ENCODE measurements around the gene ANKRD40.

The ANKRD40 gene

GRCh38 chr17:50672071-50672470 lies 35.6 kb downstream of the ANKRD40 start:
- TF ChIP-seq CTCF (IDR thresholded peaks at IDR 0.05; ENCODE audit: low read depth, low read length), result no peak
- TF ChIP-seq POLR2A (IDR thresholded peaks at IDR 0.05; ENCODE audit: extremely low read depth, insufficient read length), result no peak
- TF ChIP-seq MAX (IDR thresholded peaks at IDR 0.05; ENCODE audit: low read depth, low read length), result no peak
- TF ChIP-seq MYC (IDR thresholded peaks at IDR 0.05; ENCODE audit: low read depth, low read length), result no peak
- DNase-seq (ENCODE audit: low read depth), result no peak

GRCh38 chr17:50668838-50669581 lies 38.7 kb downstream of the ANKRD40 start:
- no peak overlapping the region for H3K4me3 ChIP-seq (ENCODE audit: low read depth, low read length)
- TF ChIP-seq CTCF (IDR thresholded peaks at IDR 0.05; ENCODE audit: low read depth, low read length) (no peak), MAX (IDR thresholded peaks at IDR 0.05; ENCODE audit: low read depth, low read length) (no peak), POLR2A (IDR thresholded peaks at IDR 0.05; ENCODE audit: extremely low read depth, insufficient read length) (no peak), MYC (IDR thresholded peaks at IDR 0.05; ENCODE audit: low read depth, low read length) (no peak)
- DNase-seq (ENCODE audit: low read depth), result no peak

More at GRCh38 chr17:50672071-50672470, 35.6 kb downstream of the ANKRD40 start:
- H3K4me3 ChIP-seq (ENCODE audit: low read depth, low read length), result no peak overlapping the region

- DNase-seq (ENCODE audit: low read depth), result no peak
- TF ChIP-seq CTCF (IDR thresholded peaks at IDR 0.05; ENCODE audit: low read depth, low read length) (no peak), MAX (IDR thresholded peaks at IDR 0.05; ENCODE audit: low read depth, low read length) (no peak)
- no peak overlapping the region for H3K4me3 ChIP-seq (ENCODE audit: low read depth, low read length)
Observed at GRCh38 chr17:50668025-50668837, 39.5 kb downstream of the ANKRD40 start.

GRCh38 chr17:50667259-50668024 lies 40.3 kb downstream of the ANKRD40 start:
- TF ChIP-seq MAX (IDR thresholded peaks at IDR 0.05; ENCODE audit: low read depth, low read length), result no peak
- TF ChIP-seq POLR2A (IDR thresholded peaks at IDR 0.05; ENCODE audit: extremely low read depth, insufficient read length), result no peak
- no peak for TF ChIP-seq MYC (IDR thresholded peaks at IDR 0.05; ENCODE audit: low read depth, low read length)
- TF ChIP-seq CTCF (IDR thresholded peaks at IDR 0.05; ENCODE audit: low read depth, low read length), result no peak
- no peak for DNase-seq (ENCODE audit: low read depth)
- H3K4me3 ChIP-seq (ENCODE audit: low read depth, low read length), result no peak overlapping the region

- TF ChIP-seq CTCF (IDR thresholded peaks at IDR 0.05; ENCODE audit: low read depth, low read length) (no peak), MAX (IDR thresholded peaks at IDR 0.05; ENCODE audit: low read depth, low read length) (no peak), POLR2A (IDR thresholded peaks at IDR 0.05; ENCODE audit: extremely low read depth, insufficient read length) (no peak), MYC (IDR thresholded peaks at IDR 0.05; ENCODE audit: low read depth, low read length) (no peak)
- H3K4me3 ChIP-seq (ENCODE audit: low read depth, low read length), result no peak overlapping the region
- no peak for DNase-seq (ENCODE audit: low read depth)
Observed at GRCh38 chr17:50666316-50666715, 41.4 kb downstream of the ANKRD40 start.
